GM18511 (cell line): Measurements from ENCODE around the gene DQX1.
"Not testable (repeated sequence)": the region's sequence is repeated elsewhere in the genome, so short reads cannot be mapped to it uniquely, and the experiment has no call there.

Experiments used
- ATAC-seq: cut with Tn5 transposase; IDR thresholded peaks from one replicate; pipeline ENCODE4 v1.9.1; 2021; ENCODE audit warnings: mild to moderate bottlenecking, moderate library complexity; ENCODE audit not compliant: unreplicated experiment

DQX1 gene

GRCh38 chr2:74497777-74498499, 28.1 kb downstream of the DQX1 start:
- ATAC-seq = no peak

GRCh38 chr2:74496997-74497776, 28.8 kb downstream of the DQX1 start:
- ATAC-seq = no peak

- no peak for ATAC-seq
Measured at GRCh38 chr2:74495440-74495839, 30.6 kb downstream of the DQX1 start.

GRCh38 chr2:74493546-74493945, 32.5 kb downstream of the DQX1 start:
- ATAC-seq = no peak

- no peak for ATAC-seq
Measured at GRCh38 chr2:74491648-74492544, 34.1 kb downstream of the DQX1 start.

- no peak for ATAC-seq
Measured at GRCh38 chr2:74489906-74490305, 36.1 kb downstream of the DQX1 start.

- no peak for ATAC-seq
Measured at GRCh38 chr2:74488643-74489481, 37.2 kb downstream of the DQX1 start.

GRCh38 chr2:74486141-74486540, 39.9 kb downstream of the DQX1 start:
- ATAC-seq = no peak

- not testable (repeated sequence) for ATAC-seq
Measured at GRCh38 chr2:74483675-74484164, 42.3 kb downstream of the DQX1 start.

GRCh38 chr2:74482801-74483674, 43.0 kb downstream of the DQX1 start, which contains the start of the genes CCDC142 and TTC31:
Gene CCDC142 (minus strand): TSS chr2:74482998. CDS start chr2:74482837, 161 bp downstream.
Gene TTC31 (plus strand): TSS chr2:74483081. CDS start chr2:74483096, 15 bp downstream.
- peak; percentile 95 for ATAC-seq

- peak; percentile 50 for ATAC-seq
Measured at GRCh38 chr2:74481961-74482800, 43.9 kb downstream of the DQX1 start.

- ATAC-seq = no peak
Measured at GRCh38 chr2:74481431-74481830, 44.6 kb downstream of the DQX1 start.

GRCh38 chr2:74474899-74475298, 51.1 kb downstream of the DQX1 start:
- no peak for ATAC-seq

- ATAC-seq = no peak
Measured at GRCh38 chr2:74474481-74474880, 51.5 kb downstream of the DQX1 start.

GRCh38 chr2:74472945-74473258, 53.1 kb downstream of the DQX1 start:
- no peak for ATAC-seq

GRCh38 chr2:74472086-74472944, 53.7 kb downstream of the DQX1 start, which contains the start of gene MRPL53:
Gene MRPL53 (minus strand): TSS chr2:74472680. CDS start chr2:74472660, 20 bp downstream.
- peak; percentile 94 for ATAC-seq
